Breast epithelium (tissue), 3 donors: Measurements from ENCODE around the gene RPS15A.

Experiments
- CTCF ChIP-seq, 3 donors: fragments of 450-650 bp; IDR thresholded peaks; one replicate each; pipeline ENCODE4 v1.5.1; 2016 to 2017; ENCODE audit warnings: antibody characterized with exemption in 3 of 3, mild to moderate bottlenecking in 3 of 3, moderate library complexity in 3 of 3
- POLR2A ChIP-seq: fragments of 450-650 bp; IDR thresholded peaks from one replicate; pipeline ENCODE4 v1.6.1; 2016; ENCODE audit warnings: antibody characterized with exemption, mild to moderate bottlenecking, moderate library complexity

DNA sequence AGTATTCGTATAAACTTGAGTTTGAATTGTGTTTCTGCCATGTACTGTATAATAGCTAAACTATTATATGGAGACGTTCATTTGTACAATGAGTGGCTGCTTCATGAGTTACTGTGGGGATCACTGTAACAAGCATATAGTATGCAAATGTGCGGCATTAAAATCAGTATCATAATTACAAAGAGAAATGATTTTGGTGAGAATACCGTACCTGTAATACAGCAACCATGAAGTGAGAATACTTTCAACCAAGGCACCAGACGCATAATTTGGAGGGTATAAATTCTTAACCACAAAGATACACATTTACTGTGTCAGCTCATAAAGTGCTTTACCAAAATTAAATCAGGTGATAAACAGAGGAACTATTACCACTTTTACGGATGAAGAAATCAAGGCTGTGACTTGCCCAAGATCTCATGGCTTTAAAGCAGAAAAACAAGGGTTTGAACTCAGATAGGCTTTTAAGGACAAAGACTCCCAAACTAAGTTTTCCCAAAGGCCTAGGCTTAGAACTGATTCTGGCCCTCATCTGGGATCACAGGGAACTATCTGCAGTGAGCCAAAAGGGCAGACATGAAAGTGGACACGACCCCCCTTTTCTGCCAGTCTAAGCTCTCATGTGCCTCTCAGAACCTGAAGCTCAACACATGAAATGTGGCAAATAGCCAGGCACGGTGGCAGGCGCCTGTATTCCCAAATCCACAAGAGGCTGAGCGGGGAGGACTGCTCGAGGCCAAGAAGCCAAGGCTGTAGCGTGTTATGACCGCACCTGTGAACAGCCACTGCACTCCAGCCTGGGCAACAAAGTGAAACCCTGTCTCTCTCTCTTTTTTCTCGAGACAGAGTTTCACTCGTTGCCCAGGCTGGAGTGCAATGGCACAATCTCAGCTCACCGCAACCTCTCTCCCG lies 6.4 kb downstream of the RPS15A start:
- TF ChIP-seq CTCF (IDR thresholded peaks at IDR 0.05) (no peak), POLR2A (no peak)
